H1 (cell line): Measurements from ENCODE around the gene ZNF132. TPM values are rescaled to one million over a fixed set of nuclear protein-coding genes. Genes with fewer than 3 reads are reported as not detected.

Experiments
- CTCF ChIA-PET: fragments of 300-600 bp; sonication (Branson Sonifier 250); formaldehyde crosslinking; loops from one replicate; lab custom pipeline; 2021; ENCODE audit not compliant: partially characterized antibody; lab: Charles Lee
- POLR2A ChIA-PET: fragments of 300-600 bp; sonication (Branson Sonifier 250); formaldehyde crosslinking; loops from one replicate; lab custom pipeline; 2021; ENCODE audit warnings: inconsistent platforms; ENCODE audit not compliant: partially characterized antibody; lab: Charles Lee
- DNase-seq, 2 experiments: peaks; one replicate each; pipeline versions ENCODE4 v3.0.0 to v3.0.0-alpha.2; 2010 to 2022; ENCODE audit warnings: low spot score in 2 of 2, low read depth in 1 of 2, mixed read lengths in 1 of 2
- FAIRE-seq: peaks from 2 replicates; lab custom pipeline; 2011; peaks lifted over from hg19 to GRCh38; lab: Jason Lieb, UNC
- H2AFZ ChIP-seq: 2 replicates; pipeline ENCODE4 v1.8.1; 2012; ENCODE audit warnings: low read length, inconsistent platforms
- H2AK5ac ChIP-seq: 2 replicates; pipeline ENCODE4 v1.6.1; 2013; ENCODE audit warnings: low read depth, low read length
- H2BK120ac ChIP-seq: replicated peaks from 2 replicates; pipeline ENCODE3; 2013; ENCODE audit warnings: low read depth, low read length, inconsistent platforms
- H2BK12ac ChIP-seq: 2 replicates; pipeline ENCODE4 v1.6.1; 2013; ENCODE audit warnings: low read depth, low read length
- H2BK15ac ChIP-seq: 2 replicates; pipeline ENCODE4 v1.6.1; 2013; ENCODE audit warnings: low read length
- H2BK20ac ChIP-seq: 2 replicates; pipeline ENCODE4 v1.6.1; 2013; ENCODE audit warnings: low read length
- H2BK5ac ChIP-seq: 2 replicates; pipeline ENCODE4 v1.6.1; 2013; ENCODE audit warnings: low read depth, low read length
- H3K14ac ChIP-seq: 2 replicates; pipeline ENCODE4 v1.6.1; 2013; ENCODE audit warnings: inconsistent platforms; ENCODE audit not compliant: insufficient read length
- H3K18ac ChIP-seq: 2 replicates; pipeline ENCODE4 v1.6.1; 2013; ENCODE audit warnings: low read length; ENCODE audit errors: extremely low read depth
- H3K23ac ChIP-seq: 2 replicates; pipeline ENCODE4 v1.6.1; 2013; ENCODE audit warnings: inconsistent platforms; ENCODE audit not compliant: insufficient read length
- H3K23me2 ChIP-seq: 2 replicates; pipeline ENCODE4 v1.6.1; 2013; ENCODE audit warnings: low read depth, low read length
- H3K27ac ChIP-seq: 2 replicates; pipeline ENCODE4 v1.6.1; 2011; ENCODE audit warnings: low read depth, low read length, inconsistent platforms
- H3K27me3 ChIP-seq, 4 experiments: replicated peaks in 1 of 4; 1 replicate in 1 of 4; 2 replicates in 3 of 4; pipeline versions ENCODE4 v1.6.1 to v1.8.1; 2011 to 2013; ENCODE audit warnings: low read length in 3 of 4, mild to moderate bottlenecking in 3 of 4, inconsistent platforms in 2 of 4, mixed read lengths in 2 of 4, moderate library complexity in 1 of 4; ENCODE audit not compliant: control insufficient read depth in 3 of 4, insufficient read depth in 3 of 4; ENCODE audit errors: extremely low read depth in 1 of 4
- H3K36me3 ChIP-seq, 4 experiments: 2 replicates each; pipeline versions ENCODE4 v1.6.1 to v1.8.1; 2011 to 2013; ENCODE audit warnings: mild to moderate bottlenecking in 4 of 4, low read length in 3 of 4, moderate library complexity in 2 of 4, control low read depth in 1 of 4, inconsistent platforms in 1 of 4; ENCODE audit not compliant: insufficient read depth in 4 of 4, control insufficient read depth in 2 of 4
- H3K4ac ChIP-seq: replicated peaks from 2 replicates; pipeline ENCODE3; 2013; ENCODE audit warnings: low read length, low read depth, mixed read lengths, inconsistent platforms; ENCODE audit not compliant: insufficient read length
- H3K4me1 ChIP-seq, 4 experiments: replicated peaks in 1 of 4; 1 replicate in 1 of 4; 2 replicates in 3 of 4; pipeline versions ENCODE4 v1.6.1 to v1.8.1; 2011 to 2013; ENCODE audit warnings: low read length in 3 of 4, inconsistent platforms in 2 of 4, mixed read lengths in 1 of 4; ENCODE audit not compliant: insufficient read depth in 4 of 4, control insufficient read depth in 3 of 4
- H3K4me2 ChIP-seq, 2 experiments: 2 replicates each; pipeline versions ENCODE4 v1.6.1 to v1.8.1; 2011 to 2013; ENCODE audit warnings: low read depth in 2 of 2, low read length in 2 of 2, control low read depth in 1 of 2, inconsistent platforms in 1 of 2, mild to moderate bottlenecking in 1 of 2; ENCODE audit not compliant: insufficient read depth in 1 of 2
- H3K4me3 ChIP-seq, 4 experiments: fragments of 200-600, 300-600 bp in 1 of 4; sonication (generic), shearing (Covaris generic), sonication (Bioruptor Twin) in 1 of 4; 2 replicates each; pipeline versions ENCODE4 v1.5.1 to v1.8.1; 2011 to 2016; ENCODE audit warnings: low read length in 4 of 4, low read depth in 3 of 4, control low read depth in 2 of 4, inconsistent platforms in 2 of 4, mild to moderate bottlenecking in 2 of 4, mixed read lengths in 1 of 4, moderate library complexity in 1 of 4; ENCODE audit not compliant: insufficient read depth in 2 of 4; ENCODE audit errors: extremely low read depth in 1 of 4
- H3K56ac ChIP-seq: replicated peaks from 2 replicates; pipeline ENCODE3; 2013; ENCODE audit warnings: low read depth, mild to moderate bottlenecking, mixed read lengths, low read length, inconsistent platforms; ENCODE audit not compliant: insufficient read length
- H3K79me1 ChIP-seq: 2 replicates; pipeline ENCODE4 v1.6.1; 2013; ENCODE audit warnings: low read depth, low read length, control low read depth
- H3K79me2 ChIP-seq, 2 experiments: 2 replicates each; pipeline versions ENCODE4 v1.6.1 to v1.8.1; 2012 to 2013; ENCODE audit warnings: low read length in 2 of 2, mild to moderate bottlenecking in 2 of 2, inconsistent platforms in 1 of 2; ENCODE audit not compliant: insufficient read depth in 2 of 2, control insufficient read depth in 1 of 2
- H3K9ac ChIP-seq, 4 experiments: replicated peaks in 1 of 4; 1 replicate in 1 of 4; 2 replicates in 3 of 4; pipeline versions ENCODE4 v1.6.1 to v1.8.1; 2011 to 2013; ENCODE audit warnings: low read depth in 3 of 4, low read length in 3 of 4, control low read depth in 2 of 4, mild to moderate bottlenecking in 2 of 4, moderate library complexity in 2 of 4, inconsistent platforms in 1 of 4; ENCODE audit errors: extremely low read depth in 1 of 4
- H3K9me3 ChIP-seq, 2 experiments: 2 replicates each; pipeline versions ENCODE4 v1.6.1 to v1.8.1; 2012 to 2013; ENCODE audit warnings: mild to moderate bottlenecking in 2 of 2, moderate library complexity in 2 of 2, control low read depth in 1 of 2, inconsistent platforms in 1 of 2, low read depth in 1 of 2, low read length in 1 of 2, mixed read lengths in 1 of 2; ENCODE audit not compliant: insufficient read depth in 2 of 2
- H4K20me1 ChIP-seq, 2 experiments: replicated peaks in 1 of 2; 2 replicates each; pipeline versions ENCODE3 to v1.8.1; 2011 to 2013; ENCODE audit warnings: inconsistent platforms in 2 of 2, low read length in 2 of 2, mild to moderate bottlenecking in 1 of 2; ENCODE audit not compliant: insufficient read depth in 2 of 2, control insufficient read depth in 1 of 2
- H4K5ac ChIP-seq: 2 replicates; pipeline ENCODE4 v1.6.1; 2013; ENCODE audit warnings: low read length, low read depth, mixed read lengths, inconsistent platforms; ENCODE audit not compliant: insufficient read length
- H4K8ac ChIP-seq: 2 replicates; pipeline ENCODE4 v1.8.0; 2013; ENCODE audit warnings: mild to moderate bottlenecking, moderate library complexity, low read length, inconsistent platforms; ENCODE audit not compliant: insufficient read depth; ENCODE audit errors: extremely low read depth
- H4K91ac ChIP-seq: replicated peaks from 2 replicates; pipeline ENCODE3; 2013; ENCODE audit warnings: low read length, mixed read lengths, inconsistent platforms; ENCODE audit not compliant: insufficient read length
- RNF2 ChIP-seq: fragments of 200-900, 300-1000 bp; sonication (generic); IDR thresholded peaks from 2 replicates; pipeline ENCODE4 v1.7.1; 2016; ENCODE audit warnings: borderline replicate concordance, low read depth, mild to moderate bottlenecking, antibody characterized with exemption, low read length; ENCODE audit not compliant: poor library complexity, severe bottlenecking; ENCODE audit errors: missing control alignments
- WGBS, 2 experiments: shearing (Covaris generic) in 1 of 2; methylation state at CpG; one replicate each; pipeline versions ENCODE4 v1.1.6 to v1.1.7; 2013 to 2015; ENCODE audit warnings: low lambda C conversion rate in 2 of 2, mixed read lengths in 2 of 2, inconsistent platforms in 1 of 2, low coverage in 1 of 2, missing lambda C conversion rate in 1 of 2; ENCODE audit not compliant: insufficient replicate concordance in 2 of 2, insufficient coverage in 1 of 2, insufficient read length in 1 of 2; ENCODE audit errors: extremely low coverage in 1 of 2, missing lambda C conversion rate in 1 of 2; 5-methylcytosine and 5-hydroxymethylcytosine counted together
- polyA plus RNA-seq, 7 experiments: library from polyadenylated mRNA; depleted of rRNA in 3 of 7; stranded (reverse) in 5 of 7; unstranded in 2 of 7; fragments of >200 nt in 5 of 7; fragments of 200-250 nt in 2 of 7; gene quantifications; 1 replicate in 5 of 7; 2 replicates in 1 of 7; 4 replicates in 1 of 7; pipeline versions ENCODE4 v1.2.1 to v1.2.3, GENCODE V29; 2011 to 2013; ENCODE audit warnings: missing spikeins in 2 of 7, mixed read lengths in 2 of 7
- total RNA-seq: library from RNA; stranded (reverse); fragmentation: NEBNext Ultra II Directional; extraction: Animal tissue kit (Norgen Biotek cat#: 25700); gene quantifications from 2 replicates; pipeline ENCODE4 v1.2.1, GENCODE V29; 2021
- TF ChIP-seq, protein P1 (sequence below): IDR thresholded peaks from 2 replicates; pipeline ENCODE4 v1.6.1; 2011; ENCODE audit warnings: low read depth, mild to moderate bottlenecking, low read length; ENCODE audit not compliant: insufficient read depth

Gene ZNF132
- total and polyA plus RNA-seq, 2 of the 8 experiments (the other 6 are each of a cell fraction or from before 2014, with no cell fraction given), result 0.89 to 1.9 TPM

DNA sequence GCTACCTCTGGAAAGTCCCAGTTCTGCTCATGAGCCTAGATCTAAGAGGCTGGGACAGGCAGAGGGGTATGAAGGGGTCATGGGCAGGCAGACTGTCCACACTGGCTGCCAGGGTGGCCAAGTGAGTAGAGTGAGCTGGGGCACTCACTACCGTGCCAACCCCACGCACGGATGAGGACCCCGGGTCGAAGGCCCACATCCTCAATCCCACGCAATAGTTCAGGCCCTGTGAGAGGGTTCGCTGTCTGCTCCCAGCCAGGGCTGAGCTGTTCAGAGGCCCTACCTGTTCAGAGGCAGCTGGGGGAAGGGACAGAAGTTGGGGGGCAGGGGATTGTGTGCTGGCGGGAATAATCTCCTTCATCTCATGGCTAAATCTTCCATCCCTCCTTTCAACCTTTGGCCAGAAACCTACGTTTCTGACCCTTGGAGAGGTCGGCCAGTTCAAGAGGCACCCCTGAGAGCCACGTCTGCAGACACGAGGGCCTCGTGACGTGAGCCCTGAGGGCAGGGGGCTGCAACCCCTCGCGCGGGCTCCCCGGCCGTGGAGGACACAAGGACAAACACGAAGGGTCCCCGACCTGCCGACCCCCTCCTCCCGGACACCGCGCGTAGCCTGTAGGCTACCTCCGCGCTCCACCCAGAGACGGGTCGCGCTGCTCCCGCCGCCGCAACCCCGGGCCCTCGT, 53.9 kb downstream of the ZNF132 start:
- POLR2A ChIA-PET, result interaction anchor here (0.6 to 5.8 kb wide), 11 partner anchors 9 to 169 kb away, joined by 3 to 78 read pairs (median 6); partner anchors contain the start of genes CHMP2A, RNF225, ZBTB45 and ZNF497
- H3K36me3 ChIP-seq, result peaks cover 7 to 24% (median 20%) of the 10 kb centered on the region in 4 experiments
- H3K79me1 ChIP-seq, result peaks cover 4% of the 10 kb centered on the region; the same call in 1 of the 2 replicates
- H2BK15ac ChIP-seq, result no peak overlapping the region; the same call in 1 of the 2 replicates
- WGBS, 2 experiments, result 24% methylated on average over 21 of the region's 36 CpGs; no CpG with 5 or more reads in 1 of the 2 experiments
- peak overlapping the region; percentile 89 to 95 (median 92) for H3K9ac ChIP-seq
- peak overlapping the region; percentile 66 for H3K14ac ChIP-seq
- H4K20me1 ChIP-seq, result peaks cover 10 to 13% of the 10 kb centered on the region in 2 experiments
- H4K8ac ChIP-seq, result peak overlapping the region; percentile 99
- TF ChIP-seq RNF2, result no peak
- TF ChIP-seq, protein P1, sequence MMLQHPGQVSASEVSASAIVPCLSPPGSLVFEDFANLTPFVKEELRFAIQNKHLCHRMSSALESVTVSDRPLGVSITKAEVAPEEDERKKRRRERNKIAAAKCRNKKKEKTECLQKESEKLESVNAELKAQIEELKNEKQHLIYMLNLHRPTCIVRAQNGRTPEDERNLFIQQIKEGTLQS, result no peak
- H2BK120ac ChIP-seq, result peak overlapping the region; percentile 86
- H2BK20ac ChIP-seq, result no peak overlapping the region
- H3K27me3 ChIP-seq, result no peaks in the 10 kb centered on the region
- peak overlapping the region; percentile 100 for H4K5ac ChIP-seq
- H2AK5ac ChIP-seq, result peak overlapping the region; percentile 79; the same call in 1 of the 2 replicates
- no peak overlapping the region for H2AFZ ChIP-seq
- H3K23me2 ChIP-seq, result peaks cover 20% of the 10 kb centered on the region
- no peak overlapping the region for H3K23ac ChIP-seq
- peak overlapping the region; percentile 82 to 99 (median 92) for H3K4me3 ChIP-seq
- DNase-seq (no peak), FAIRE-seq (no peak)
- H3K56ac ChIP-seq, result peak overlapping the region; percentile 99
- H4K91ac ChIP-seq, result peak overlapping the region; percentile 99
- CTCF ChIA-PET, result no interaction called here
- H3K4me1 ChIP-seq, result peaks cover 0 to 15% (median 9%) of the 10 kb centered on the region in 4 experiments; a peak in 6 of 7 replicates
- H2BK12ac ChIP-seq, result 0 out of 2 replicates have a peak overlapping the region, but pooled peaks have one; percentile 1
- no peaks in the 10 kb centered on the region for H3K9me3 ChIP-seq
- peak overlapping the region; percentile 99 for H3K4ac ChIP-seq
- peak overlapping the region; percentile 95 to 98 for H3K4me2 ChIP-seq
- peak overlapping the region; percentile 94 for H3K27ac ChIP-seq
- H3K79me2 ChIP-seq, result peaks cover 6 to 36% of the 10 kb centered on the region in 2 experiments
- H2BK5ac ChIP-seq, result peak overlapping the region; percentile 97
- H3K18ac ChIP-seq, result peak overlapping the region; percentile 95
